PFSK-1 (cell line): ENCODE results near the gene GRIK1.

ENCODE experiments used
- FOXP2 ChIP-seq: optimal IDR thresholded peaks from 2 replicates; pipeline ENCODE3; 2011; ENCODE audit warnings: borderline replicate concordance, control low read depth, inconsistent platforms; ENCODE audit not compliant: insufficient read depth; ENCODE audit errors: extremely low read length, extremely low read depth
- POLR2AphosphoS5 ChIP-seq: IDR thresholded peaks from 2 replicates; pipeline ENCODE4 v1.6.1; 2012; ENCODE audit warnings: low read depth, mild to moderate bottlenecking, control low read depth, low read length, moderate library complexity
- REST ChIP-seq, 2 experiments: IDR thresholded peaks; 2 replicates each; pipeline versions ENCODE4 v1.6.1 to v1.8.0; 2011 to 2012; ENCODE audit warnings: low read depth in 2 of 2, low read length in 2 of 2, control low read depth in 1 of 2, inconsistent platforms in 1 of 2, mild to moderate bottlenecking in 1 of 2, moderate library complexity in 1 of 2; ENCODE audit not compliant: insufficient read depth in 1 of 2
- SIN3A ChIP-seq: IDR thresholded peaks from 2 replicates; pipeline ENCODE4 v1.6.1; 2012; ENCODE audit warnings: mild to moderate bottlenecking, low read length, moderate library complexity, borderline replicate concordance; ENCODE audit not compliant: insufficient read depth
- TAF1 ChIP-seq: IDR thresholded peaks from 2 replicates; pipeline ENCODE4 v1.6.1; 2012; ENCODE audit warnings: low read length, control low read depth, borderline replicate concordance; ENCODE audit not compliant: insufficient read depth

The GRIK1 gene

GRCh38 chr21:29676395-29676794 is 263.4 kb downstream of the GRIK1 start:
- TF ChIP-seq TAF1 = no peak
- TF ChIP-seq REST (IDR thresholded peaks at IDR 0.05; ENCODE audit: insufficient read depth in 1 of 2, low read depth in 2 of 2, low read length in 2 of 2) = no peak
- TF ChIP-seq SIN3A = no peak
- TF ChIP-seq FOXP2 = no peak
- TF ChIP-seq POLR2AphosphoS5 = no peak

GRCh38 chr21:29675451-29675850 is 264.3 kb downstream of the GRIK1 start:
- TF ChIP-seq REST (IDR thresholded peaks at IDR 0.05; ENCODE audit: insufficient read depth in 1 of 2, low read depth in 2 of 2, low read length in 2 of 2) (no peak), POLR2AphosphoS5 (no peak), SIN3A (no peak), TAF1 (no peak), FOXP2 (no peak)

GRCh38 chr21:29674343-29674742 is 265.5 kb downstream of the GRIK1 start:
- no peak for TF ChIP-seq REST (IDR thresholded peaks at IDR 0.05; ENCODE audit: insufficient read depth in 1 of 2, low read depth in 2 of 2, low read length in 2 of 2)
- TF ChIP-seq SIN3A = no peak
- TF ChIP-seq TAF1 = no peak
- TF ChIP-seq POLR2AphosphoS5 = no peak
- TF ChIP-seq FOXP2 = no peak

GRCh38 chr21:29673096-29673610 is 266.6 kb downstream of the GRIK1 start:
- TF ChIP-seq REST (IDR thresholded peaks at IDR 0.05; ENCODE audit: insufficient read depth in 1 of 2, low read depth in 2 of 2, low read length in 2 of 2) (no peak), TAF1 (no peak), SIN3A (no peak), FOXP2 (no peak), POLR2AphosphoS5 (no peak)

- no peak for TF ChIP-seq FOXP2
- no peak for TF ChIP-seq POLR2AphosphoS5
- TF ChIP-seq SIN3A = no peak
- no peak for TF ChIP-seq TAF1
- no peak for TF ChIP-seq REST (IDR thresholded peaks at IDR 0.05; ENCODE audit: insufficient read depth in 1 of 2, low read depth in 2 of 2, low read length in 2 of 2)
Measured at GRCh38 chr21:29671728-29672127, 268.1 kb downstream of the GRIK1 start.
